BJ (cell line): ENCODE measurements around the gene CDK5RAP3. TPM values are rescaled to one million over a fixed set of nuclear protein-coding genes. Genes with fewer than 3 reads are reported as not detected.
A peak's percentile ranks its signal among the peaks of the same experiment; 100 is the strongest.

Source experiments
- CTCF ChIA-PET: fragments of 350-600 bp; formaldehyde crosslinking; extraction: SDS; loops from one replicate; lab custom pipeline; 2021; ENCODE audit warnings: antibody characterized with exemption, inconsistent platforms; lab: Yijun Ruan, JAX
- POLR2A ChIA-PET: fragments of 300-600 bp; sonication (Branson Sonifier 250); formaldehyde crosslinking; extraction: SDS; loops from one replicate; lab custom pipeline; 2021; ENCODE audit warnings: antibody characterized with exemption; lab: Charles Lee
- DNase-seq: peaks from one replicate; pipeline ENCODE4 v3.0.0-alpha.2; 2011; ENCODE audit warnings: low read depth
- H3K27me3 ChIP-seq: 2 replicates; pipeline ENCODE4 v1.6.0; 2011; ENCODE audit warnings: low read length; ENCODE audit not compliant: control insufficient read depth, insufficient read depth
- H3K36me3 ChIP-seq: 2 replicates; pipeline ENCODE4 v1.5.1; 2011; ENCODE audit warnings: low read length; ENCODE audit not compliant: control insufficient read depth, insufficient read depth
- H3K4me3 ChIP-seq: 2 replicates; pipeline ENCODE4 v1.5.1; 2011; ENCODE audit warnings: low read depth, mild to moderate bottlenecking, control low read depth, low read length
- CTCF ChIP-seq: IDR thresholded peaks from 2 replicates; pipeline ENCODE4 v1.5.1; 2011; ENCODE audit warnings: low read depth, mild to moderate bottlenecking, control low read depth, inconsistent platforms, low read length, moderate library complexity; ENCODE audit not compliant: insufficient read depth
- polyA plus RNA-seq: library from polyadenylated mRNA; depleted of rRNA; stranded (reverse); fragments of >200 nt; gene quantifications from 2 replicates; pipeline ENCODE4 v1.2.3, GENCODE V29; 2011

CDK5RAP3 gene
- polyA plus RNA-seq, 1 experiment: 98.1 TPM

DNA sequence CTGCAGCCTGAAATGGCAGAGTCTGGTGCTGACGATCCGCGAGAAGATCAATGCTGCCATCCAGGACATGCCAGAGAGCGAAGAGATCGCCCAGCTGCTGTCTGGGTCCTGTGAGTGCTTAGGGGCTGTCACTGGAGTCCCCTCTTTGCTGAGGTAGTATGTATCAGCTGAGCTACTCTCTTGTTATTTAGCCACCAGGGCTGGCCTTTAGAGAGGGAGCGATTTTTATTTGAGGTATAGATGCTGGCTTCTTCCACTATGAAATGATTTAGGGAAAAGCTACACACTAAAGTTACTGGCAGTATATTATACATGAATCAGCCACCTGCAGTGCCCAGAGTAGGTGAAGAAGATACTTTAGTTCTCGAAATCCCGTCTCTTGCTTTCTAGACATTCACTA is 2.6 kb downstream of the CDK5RAP3 start:
- no peaks in the 10 kb centered on the region for H3K27me3 ChIP-seq
- DNase-seq: no peak
- POLR2A ChIA-PET: no interaction called here
- no peak overlapping the region for H3K4me3 ChIP-seq
- CTCF ChIA-PET: interaction anchor here (14.9 to 30.9 kb wide), 2 partner anchors 25 to 42 kb away, joined by 380 to 575 read pairs; partner anchors contain the start of genes PNPO and PRR15L
- peaks cover 15% of the 10 kb centered on the region for H3K36me3 ChIP-seq
- no peak for TF ChIP-seq CTCF

DNA sequence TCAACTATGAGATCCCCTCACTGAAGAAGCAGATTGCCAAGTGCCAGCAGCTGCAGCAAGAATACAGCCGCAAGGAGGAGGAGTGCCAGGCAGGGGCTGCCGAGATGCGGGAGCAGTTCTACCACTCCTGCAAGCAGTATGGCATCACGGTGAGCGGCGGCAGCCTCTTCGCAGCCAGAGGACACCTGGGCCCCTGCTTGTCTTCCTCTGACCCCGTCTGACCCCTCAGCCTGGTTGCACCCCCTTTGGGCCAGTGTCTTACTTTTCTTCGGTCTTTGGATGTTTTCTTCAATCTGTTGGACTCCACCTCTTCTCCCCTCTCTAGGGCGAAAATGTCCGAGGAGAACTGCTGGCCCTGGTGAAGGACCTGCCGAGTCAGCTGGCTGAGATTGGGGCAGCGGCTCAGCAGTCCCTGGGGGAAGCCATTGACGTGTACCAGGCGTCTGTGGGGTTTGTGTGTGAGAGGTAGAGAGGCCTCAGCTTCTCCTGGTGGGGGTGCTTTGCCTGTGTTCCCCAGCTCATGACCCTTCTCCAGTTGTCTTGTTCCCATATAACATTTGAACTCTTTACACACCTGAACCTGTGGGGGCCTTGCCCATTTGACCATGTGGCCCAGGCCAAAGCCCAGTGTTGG is 4.4 kb downstream of the CDK5RAP3 start:
- Histone ChIP-seq H3K4me3 (no peak overlapping the region), H3K27me3 (no peaks in the 10 kb centered on the region), H3K36me3 (peaks cover 21% of the 10 kb centered on the region)
- CTCF ChIA-PET: interaction anchor here (14.9 to 30.9 kb wide), 2 partner anchors 26 to 40 kb away, joined by 380 to 575 read pairs; partner anchors contain the start of genes PNPO and PRR15L
- DNase-seq: no peak
- POLR2A ChIA-PET: no interaction called here
- no peak for TF ChIP-seq CTCF

- CTCF ChIA-PET: interaction anchor here (1.3 to 30.9 kb wide), 3 partner anchors 27 to 40 kb away, joined by 3 to 575 read pairs (median 380); partner anchors contain the start of genes PNPO and PRR15L
- Histone ChIP-seq H3K27me3 (no peaks in the 10 kb centered on the region), H3K36me3 (peaks cover 23% of the 10 kb centered on the region), H3K4me3 (no peak overlapping the region)
- no peak for DNase-seq
- TF ChIP-seq CTCF: no peak
- POLR2A ChIA-PET: no interaction called here
These were observed 4.9 kb downstream of the CDK5RAP3 start for GRCh38 chr17:47975823-47976205.

GRCh38 chr17:47978324-47978723 is 7.4 kb downstream of the CDK5RAP3 start:
- peaks cover 39% of the 10 kb centered on the region for H3K36me3 ChIP-seq
- peak; percentile 81 for TF ChIP-seq CTCF
- H3K4me3 ChIP-seq: no peak overlapping the region
- no peaks in the 10 kb centered on the region for H3K27me3 ChIP-seq
- DNase-seq: no peak
- CTCF ChIA-PET: interaction anchor here (0.7 to 30.9 kb wide), 29 partner anchors 8 to 672 kb away, joined by 3 to 575 read pairs (median 5); partner anchors contain the start of genes CBX1, CDK5RAP3, NFE2L1 and PNPO
- POLR2A ChIA-PET: no interaction called here

GRCh38 chr17:47980541-47980940 is 9.6 kb downstream of the CDK5RAP3 start:
- Histone ChIP-seq H3K36me3 (peaks cover 34% of the 10 kb centered on the region), H3K4me3 (no peak overlapping the region), H3K27me3 (no peaks in the 10 kb centered on the region)
- ChIA-PET POLR2A (interaction anchor here (0.6 kb wide), 1 partner anchor 38 kb away, joined by 4 read pairs; no protein-coding TSS in a partner anchor), CTCF (interaction anchor here (1.2 to 30.9 kb wide), 4 partner anchors 10 to 35 kb away, joined by 3 to 575 read pairs (median 17); partner anchors contain the start of gene CDK5RAP3)
- no peak for TF ChIP-seq CTCF
- no peak for DNase-seq
